MM.1S (cell line): ENCODE data around the gene CAPN5.

Experiments
- CTCF ChIP-seq: fragments of 300-600 bp; sonication (generic); IDR thresholded peaks from 2 replicates; pipeline ENCODE4 v1.5.1; 2016; ENCODE audit warnings: antibody characterized with exemption, low read length, mixed read lengths
- EZH2 ChIP-seq: fragments of 300-600 bp; sonication (generic); optimal IDR thresholded peaks from 2 replicates; pipeline ENCODE3; 2017; ENCODE audit warnings: low read depth, mild to moderate bottlenecking, antibody characterized with exemption, low read length, mixed read lengths
- EZH2phosphoT487 ChIP-seq: fragments of 300-600 bp; sonication (generic); IDR thresholded peaks from 2 replicates; pipeline ENCODE4 v1.6.1; 2018; ENCODE audit warnings: antibody characterized with exemption, low read length

- TF ChIP-seq EZH2 (no peak), CTCF (no peak), EZH2phosphoT487 (no peak)
Observed at GRCh38 chr11:77144196-77144856, 77.6 kb downstream of the CAPN5 start.
